GM23248 (cell line): Measurements from ENCODE around the gene FARP2. TPM values are rescaled to one million over a fixed set of nuclear protein-coding genes. Genes with fewer than 3 reads are reported as not detected.
"Not testable (repeated sequence)": the region's sequence is repeated elsewhere in the genome, so short reads cannot be mapped to it uniquely, and the experiment has no call there.

Experiments
- DNase-seq: peaks from one replicate; pipeline ENCODE4 v3.0.0-alpha.2; 2015
- H2AFZ ChIP-seq: fragments of 200-600 bp; sonication (generic); 2 replicates; pipeline ENCODE4 v1.6.1; 2016; ENCODE audit warnings: antibody characterized with exemption
- H3F3A ChIP-seq: fragments of 200-600 bp; sonication (generic); 2 replicates; pipeline ENCODE4 v1.6.1; 2016; ENCODE audit warnings: mild to moderate bottlenecking, antibody characterized with exemption, mixed run types; ENCODE audit not compliant: insufficient read depth
- H3K27ac ChIP-seq: fragments of 200-600 bp; sonication (generic); 2 replicates; pipeline ENCODE4 v1.5.1; 2016; ENCODE audit warnings: mild to moderate bottlenecking
- H3K27me3 ChIP-seq: fragments of 200-600 bp; sonication (generic); replicated peaks from 2 replicates; pipeline ENCODE4 v1.6.1; 2016; ENCODE audit warnings: mild to moderate bottlenecking; ENCODE audit not compliant: insufficient read depth
- H3K36me3 ChIP-seq: fragments of 200-600 bp; sonication (generic); 2 replicates; pipeline ENCODE4 v1.6.1; 2016; ENCODE audit warnings: low read depth, mild to moderate bottlenecking
- H3K4me1 ChIP-seq: fragments of 200-600 bp; sonication (generic); 2 replicates; pipeline ENCODE4 v1.6.1; 2016; ENCODE audit warnings: mild to moderate bottlenecking; ENCODE audit not compliant: insufficient read depth
- H3K4me2 ChIP-seq: fragments of 200-600 bp; sonication (generic); one replicate; pipeline ENCODE4 v1.6.1; 2016; ENCODE audit warnings: mild to moderate bottlenecking; ENCODE audit not compliant: unreplicated experiment
- H3K4me3 ChIP-seq: fragments of 200-600 bp; sonication (generic); 2 replicates; pipeline ENCODE4 v1.5.1; 2016; ENCODE audit warnings: mild to moderate bottlenecking
- H3K79me2 ChIP-seq: fragments of 200-600 bp; sonication (generic); 2 replicates; pipeline ENCODE4 v1.6.1; 2016; ENCODE audit warnings: mild to moderate bottlenecking; ENCODE audit not compliant: insufficient read depth
- H3K9ac ChIP-seq: fragments of 200-600 bp; sonication (generic); 2 replicates; pipeline ENCODE4 v1.6.1; 2016; ENCODE audit warnings: mild to moderate bottlenecking
- H3K9me2 ChIP-seq: fragments of 200-600 bp; sonication (generic); 2 replicates; pipeline ENCODE4 v1.6.1; 2016; ENCODE audit warnings: mixed run types, mild to moderate bottlenecking, moderate library complexity; ENCODE audit not compliant: insufficient read depth
- H3K9me3 ChIP-seq: fragments of 200-600 bp; sonication (generic); one replicate; pipeline ENCODE4 v1.6.1; 2017; ENCODE audit warnings: low read depth
- H4K20me1 ChIP-seq: fragments of 200-600 bp; sonication (generic); 2 replicates; pipeline ENCODE4 v1.6.0; 2016; ENCODE audit not compliant: insufficient read depth
- EZH2 ChIP-seq: fragments of 200-600 bp; sonication (generic); IDR thresholded peaks from 2 replicates; pipeline ENCODE4 v1.6.1; 2018; ENCODE audit warnings: antibody characterized with exemption, mild to moderate bottlenecking; ENCODE audit not compliant: insufficient read depth, poor library complexity, severe bottlenecking
- EZH2phosphoT487 ChIP-seq: fragments of 200-600 bp; sonication (generic); IDR thresholded peaks from 2 replicates; pipeline ENCODE4 v1.6.1; 2018; ENCODE audit warnings: antibody characterized with exemption, moderate library complexity, mild to moderate bottlenecking, low read depth; ENCODE audit not compliant: insufficient read depth
- WGBS, 2 experiments: methylation state at CpG; one replicate each; pipeline ENCODE4 v1.1.6; 2015 to 2017; ENCODE audit warnings: low lambda C conversion rate in 2 of 2, low coverage in 1 of 2; ENCODE audit errors: missing lambda C conversion rate in 2 of 2; 5-methylcytosine and 5-hydroxymethylcytosine counted together
- in situ Hi-C: fragments of 300-500 bp; cut with MboI; formaldehyde crosslinking; loops from 2 replicates; pipeline ENCODE4 v1.15.0; 2020
- polyA plus RNA-seq: library from polyadenylated mRNA; unstranded; fragments of >200 nt; fragmentation: Nextera tagmentation; extraction: Ambion mirVana; gene quantifications from 2 replicates; pipeline ENCODE4 v1.2.1, GENCODE V29; 2016
- total RNA-seq: library from RNA; depleted of rRNA; stranded (reverse); fragments of >200 nt; shearing (Covaris generic); gene quantifications from 2 replicates; pipeline ENCODE4 v1.2.3, GENCODE V29; 2014

The FARP2 gene
- total and polyA plus RNA-seq, 2 experiments from 2014 or later = 30.9 to 39.0 TPM

DNA sequence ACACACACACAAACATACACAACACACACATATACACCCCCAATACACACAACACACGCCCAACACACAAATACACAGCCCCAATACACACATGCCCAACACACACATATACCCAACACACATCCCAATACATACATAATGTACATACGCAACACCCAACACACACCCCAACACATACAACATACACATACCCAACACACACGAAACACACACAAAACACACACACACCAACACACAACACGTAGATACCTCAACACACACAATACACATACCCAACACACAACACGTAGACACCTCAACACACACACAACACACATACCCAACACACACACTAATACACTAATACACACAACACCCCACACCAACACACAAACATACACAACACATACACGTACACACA is 161.2 kb downstream of the FARP2 start:
- Histone ChIP-seq H3K9me2 (no peaks in the 10 kb centered on the region), H3K36me3 (no peaks in the 10 kb centered on the region), H3K9ac (no peak overlapping the region), H3K79me2 (no peaks in the 10 kb centered on the region), H3K9me3 (no peaks in the 10 kb centered on the region), H2AFZ (no peak overlapping the region), H3K27ac (no peak overlapping the region), H3K27me3 (no peaks in the 10 kb centered on the region), H3K4me3 (no peak overlapping the region), H3K4me2 (no peak overlapping the region), H3K4me1 (peaks cover 11% of the 10 kb centered on the region; the same call in 1 of the 2 replicates), H3F3A (peaks cover 14% of the 10 kb centered on the region), H4K20me1 (no peaks in the 10 kb centered on the region)
- DNase-seq = no peak
- 77 to 86% methylated on average over 6 of the region's 6 CpGs for WGBS, 2 experiments
- TF ChIP-seq EZH2phosphoT487 (no peak), EZH2 (no peak)
- in situ Hi-C loops = no loop called here

DNA sequence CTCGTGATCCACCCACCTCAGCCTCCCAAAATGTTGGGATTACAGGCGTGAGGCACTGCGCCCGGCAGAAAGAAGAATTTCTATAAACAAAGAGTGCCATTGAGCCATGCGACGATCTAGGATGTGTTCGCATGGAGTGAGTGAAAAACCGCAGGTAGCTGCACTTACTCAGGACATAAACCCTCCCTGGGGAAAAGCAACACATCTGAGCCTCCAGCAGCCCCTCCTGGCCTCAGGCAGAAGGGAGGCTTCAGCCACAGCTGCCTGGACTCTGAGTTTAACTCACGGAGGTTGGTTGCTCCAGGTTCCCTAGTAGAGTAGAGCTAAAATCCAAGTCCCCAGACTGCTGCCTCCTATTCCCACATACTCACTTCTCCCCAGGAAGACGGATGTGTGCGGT is 163.6 kb downstream of the FARP2 start:
- no peaks in the 10 kb centered on the region for H4K20me1 ChIP-seq
- TF ChIP-seq EZH2 = no peak
- TF ChIP-seq EZH2phosphoT487 = no peak
- in situ Hi-C loops = no loop called here
- no peaks in the 10 kb centered on the region for H3K9me2 ChIP-seq
- H3K9me3 ChIP-seq = no peaks in the 10 kb centered on the region
- H2AFZ ChIP-seq = no peak overlapping the region
- no peaks in the 10 kb centered on the region for H3K27me3 ChIP-seq
- DNase-seq = no peak
- peaks cover 6% of the 10 kb centered on the region; the same call in 1 of the 2 replicates for H3K4me1 ChIP-seq
- peaks cover 7% of the 10 kb centered on the region; the same call in 1 of the 2 replicates for H3F3A ChIP-seq
- no peaks in the 10 kb centered on the region for H3K36me3 ChIP-seq
- no peak overlapping the region for H3K4me2 ChIP-seq
- no peak overlapping the region for H3K4me3 ChIP-seq
- 62 to 65% methylated on average over 11 of the region's 11 CpGs for WGBS, 2 experiments
- no peak overlapping the region for H3K9ac ChIP-seq
- no peak overlapping the region for H3K27ac ChIP-seq
- H3K79me2 ChIP-seq = no peaks in the 10 kb centered on the region

DNA sequence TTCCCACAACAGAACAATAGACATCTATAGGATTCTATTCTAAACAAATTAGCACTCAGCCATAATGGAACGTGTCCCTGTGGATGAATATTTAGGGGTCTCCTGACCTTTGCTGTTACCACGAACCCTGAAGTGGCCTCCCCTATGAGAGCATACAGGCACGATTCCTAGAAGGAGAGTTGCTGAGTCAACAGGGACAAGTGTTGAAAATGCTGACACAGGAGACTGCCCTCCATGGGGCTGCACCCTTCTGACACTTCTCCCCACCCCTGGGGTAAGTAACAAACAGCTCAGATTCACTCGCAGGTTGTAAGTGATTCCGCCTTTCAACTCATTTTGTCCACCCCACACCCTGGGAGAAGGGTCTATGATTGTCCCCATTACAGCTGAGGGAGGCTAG is 166.4 kb downstream of the FARP2 start:
- DNase-seq = no peak
- H3K9ac ChIP-seq = no peak overlapping the region
- no peaks in the 10 kb centered on the region for H3K9me3 ChIP-seq
- H3K36me3 ChIP-seq = no peaks in the 10 kb centered on the region
- no peaks in the 10 kb centered on the region for H3K9me2 ChIP-seq
- H3F3A ChIP-seq = no peaks in the 10 kb centered on the region
- no peak overlapping the region for H3K27ac ChIP-seq
- no peaks in the 10 kb centered on the region for H3K27me3 ChIP-seq
- no peaks in the 10 kb centered on the region for H3K79me2 ChIP-seq
- no peak for TF ChIP-seq EZH2phosphoT487
- no peak for TF ChIP-seq EZH2
- 73 to 77% methylated on average over 5 of the region's 5 CpGs for WGBS, 2 experiments
- no peak overlapping the region for H3K4me3 ChIP-seq
- no peaks in the 10 kb centered on the region for H4K20me1 ChIP-seq
- in situ Hi-C loops = no loop called here
- no peak overlapping the region for H3K4me2 ChIP-seq
- H3K4me1 ChIP-seq = no peaks in the 10 kb centered on the region
- no peak overlapping the region for H2AFZ ChIP-seq

GRCh38 chr2:241525818-241526780 is 170.0 kb downstream of the FARP2 start:
- H3K9me2 ChIP-seq, in situ Hi-C loops: not testable (repeated sequence)

More at GRCh38 chr2:241525818-241526780, 170.0 kb downstream of the FARP2 start:
- not testable (repeated sequence) for H2AFZ ChIP-seq, H3F3A ChIP-seq, H3K27ac ChIP-seq, H3K4me2 ChIP-seq, H3K4me1 ChIP-seq, H4K20me1 ChIP-seq, H3K36me3 ChIP-seq, H3K4me3 ChIP-seq, H3K9me3 ChIP-seq, H3K79me2 ChIP-seq, H3K27me3 ChIP-seq, DNase-seq, H3K9ac ChIP-seq
- WGBS, 2 experiments = 79 to 80% methylated on average over 30 to 31 of the region's 31 CpGs
